Adrenal gland (tissue), 12 donors: ENCODE measurements around the gene LARGE1. TPM values are rescaled to one million over a fixed set of nuclear protein-coding genes. Genes with fewer than 3 reads are reported as not detected.

Source experiments
- DNase-seq, 7 donors: peaks; one replicate each; pipeline ENCODE4 v3.0.0-alpha.2; 2019 to 2020
- H3K27ac ChIP-seq, 5 donors: fragments of 200-600 bp; sonication (generic) in 4 of 5; 1 replicate in 3 of 5; 2 replicates in 2 of 5; pipeline versions ENCODE4 v1.5.1 to v1.8.0; 2016 to 2020; ENCODE audit warnings: mild to moderate bottlenecking in 1 of 5
- H3K27me3 ChIP-seq: fragments of 200-600 bp; 2 replicates; pipeline ENCODE4 v1.8.0; 2021
- H3K36me3 ChIP-seq, 2 donors: fragments of 200-600 bp; replicated peaks in 1 of 2; 1 replicate in 1 of 2; 2 replicates in 1 of 2; pipeline versions ENCODE4 v1.5.1 to v1.8.0; 2018 to 2022
- H3K4me1 ChIP-seq, 2 donors: fragments of 200-600 bp; replicated peaks in 1 of 2; 1 replicate in 1 of 2; 2 replicates in 1 of 2; pipeline versions ENCODE4 v1.5.1 to v1.8.0; 2018 to 2021
- H3K4me3 ChIP-seq, 4 donors: fragments of 200-600 bp; sonication (generic) in 3 of 4; one replicate each; pipeline ENCODE4 v1.5.1; 2016 to 2018
- H3K9me3 ChIP-seq, 3 donors: fragments of 200-600 bp; sonication (generic) in 1 of 3; replicated peaks in 1 of 3; 1 replicate in 2 of 3; 2 replicates in 1 of 3; pipeline versions ENCODE4 v1.5.1 to v1.8.0; 2016 to 2021
- CTCF ChIP-seq, 6 experiments: fragments of 450-650 bp in 4 of 6; fragments of 200-600 bp in 2 of 6; sonication (generic) in 1 of 6; IDR thresholded peaks; 1 replicate in 5 of 6; 2 replicates in 1 of 6; pipeline versions ENCODE4 v1.5.1 to v1.8.0; 2016 to 2021; ENCODE audit warnings: antibody characterized with exemption in 6 of 6, mild to moderate bottlenecking in 2 of 6, moderate library complexity in 1 of 6
- POLR2A ChIP-seq, 2 donors: fragments of 450-650 bp; IDR thresholded peaks; one replicate each; pipeline ENCODE4 v1.6.1; 2017; ENCODE audit warnings: antibody characterized with exemption in 2 of 2, mild to moderate bottlenecking in 2 of 2, moderate library complexity in 1 of 2
- WGBS, 4 donors: extraction: QIAGEN DNeasy Blood & Tissue Kit in 2 of 4; methylation state at CpG; one replicate each; pipeline versions ENCODE4 v1.1.5 to v1.1.7; 2013 to 2017; 5-methylcytosine and 5-hydroxymethylcytosine counted together
- intact Hi-C, 2 donors: fragments of 100-400 bp; cut with DNase I; formaldehyde crosslinking; loops; one replicate each; pipeline versions ENCODE4 v1.14.1 to v1.15.0; 2022 to 2023
- polyA plus RNA-seq, 3 donors: library from polyadenylated mRNA; stranded (reverse); fragments of 200-250 nt in 2 of 3; fragments of 350-450 nt in 1 of 3; fragmentation: Illumina TruSeq in 1 of 3; extraction: RNeasy Lipid Tissue Mini Kit (QIAGEN cat#74804) in 1 of 3; gene quantifications; one replicate each; pipeline ENCODE4 v1.2.3, GENCODE V29; 2013 to 2014
- total RNA-seq, 9 donors: library from RNA; depleted of rRNA in 4 of 9; stranded (reverse); fragments of >200 nt in 4 of 9; fragments of 120-200 nt in 1 of 9; fragmentation: NEBNext Ultra II Directional in 1 of 9; extraction: Animal tissue kit (Norgen Biotek cat#: 25700) in 1 of 9; gene quantifications; one replicate each; pipeline versions ENCODE4 v1.1.0 to v1.2.4, GENCODE V29; 2013 to 2023
- donor health status: healthy with polysubstance abuse.
- donor health status: Bipolar disorder and iron deficiency.
- donor health status: DM: yes; HTN: yes; CAD: no.
- donor health status: DM: no; HTN: no; CAD: no.
- donor health status: DM: no; HTN: no; CAD: no.
- donor health status: DM: yes; HTN: yes; CAD: no.

LARGE1 gene
- total and polyA plus RNA-seq, 12 donors: 3.4 to 67.6 (median 30.6) TPM

GRCh38 chr22:33326540-33327295 is 593.6 kb downstream of the LARGE1 start:
- no peak overlapping the region for H3K4me3 ChIP-seq
- no peaks in the 10 kb centered on the region for H3K27me3 ChIP-seq
- H3K9me3 ChIP-seq: no peaks in the 10 kb centered on the region
- intact Hi-C loops: no loop called here
- no peaks in the 10 kb centered on the region for H3K36me3 ChIP-seq
- no peak overlapping the region for H3K27ac ChIP-seq
- 91 to 94% (median 93%) methylated on average over 10 of the region's 10 CpGs for WGBS, 4 donors
- TF ChIP-seq CTCF (IDR thresholded peaks at IDR 0.05) (no peak), POLR2A (IDR thresholded peaks at IDR 0.05) (no peak)
- no peaks in the 10 kb centered on the region for H3K4me1 ChIP-seq
- no peak for DNase-seq

- 89 to 98% (median 90%) methylated on average over 5 of the region's 5 CpGs for WGBS, 4 donors
- Histone ChIP-seq H3K27me3 (no peaks in the 10 kb centered on the region), H3K9me3 (no peaks in the 10 kb centered on the region), H3K4me1 (no peaks in the 10 kb centered on the region), H3K4me3 (no peak overlapping the region), H3K36me3 (no peaks in the 10 kb centered on the region), H3K27ac (no peak overlapping the region)
- no peak for DNase-seq
- intact Hi-C loops: no loop called here
- TF ChIP-seq CTCF (IDR thresholded peaks at IDR 0.05) (no peak), POLR2A (IDR thresholded peaks at IDR 0.05) (no peak)
Measured at GRCh38 chr22:33325232-33326004, 594.9 kb downstream of the LARGE1 start.

- intact Hi-C loops: no loop called here
- no peak for DNase-seq
Measured at GRCh38 chr22:33324228-33324627, 596.0 kb downstream of the LARGE1 start.

More at GRCh38 chr22:33324228-33324627, 596.0 kb downstream of the LARGE1 start:
- Histone ChIP-seq H3K4me3 (no peak overlapping the region), H3K27me3 (no peaks in the 10 kb centered on the region), H3K4me1 (no peaks in the 10 kb centered on the region), H3K27ac (no peak overlapping the region), H3K36me3 (no peaks in the 10 kb centered on the region), H3K9me3 (no peaks in the 10 kb centered on the region)
- 73 to 86% (median 77%) methylated on average over 2 of the region's 2 CpGs for WGBS, 4 donors
- TF ChIP-seq CTCF (IDR thresholded peaks at IDR 0.05): no peak
- TF ChIP-seq POLR2A (IDR thresholded peaks at IDR 0.05): no peak
